GM12874 (cell line): ENCODE data around the gene PHPT1.

Source experiments
- CTCF ChIP-seq: IDR thresholded peaks from 2 replicates; pipeline ENCODE4 v1.5.1; 2011; ENCODE audit warnings: low read depth, mild to moderate bottlenecking, control low read depth, low read length, moderate library complexity; ENCODE audit not compliant: insufficient read depth

PHPT1 gene

GRCh38 chr9:136839229-136840139 lies 9.7 kb upstream of the PHPT1 start:
- no peak for TF ChIP-seq CTCF

GRCh38 chr9:136840140-136840876 lies 8.9 kb upstream of the PHPT1 start:
- no peak for TF ChIP-seq CTCF

- no peak for TF ChIP-seq CTCF
Observed at GRCh38 chr9:136840877-136841645, 8.1 kb upstream of the PHPT1 start.

GRCh38 chr9:136842380-136842948 lies 6.7 kb upstream of the PHPT1 start, which contains the start of gene AJM1:
Gene AJM1 (plus strand): TSS chr9:136842478. CDS start chr9:136844415, 1,937 bp downstream.
- TF ChIP-seq CTCF = peak; percentile 93

GRCh38 chr9:136843801-136844740 lies 5.1 kb upstream of the PHPT1 start:
- TF ChIP-seq CTCF = peak; percentile 61

GRCh38 chr9:136844761-136845464 lies 4.3 kb upstream of the PHPT1 start:
- no peak for TF ChIP-seq CTCF
